Glutamatergic neuron (in vitro differentiated cells): Measurements from ENCODE around the gene BRWD1. TPM values are rescaled to one million over a fixed set of nuclear protein-coding genes. Genes with fewer than 3 reads are reported as not detected.
"Not testable (repeated sequence)": the region's sequence is repeated elsewhere in the genome, so short reads cannot be mapped to it uniquely, and the experiment has no call there.

Experiments
- DNase-seq: peaks from one replicate; pipeline ENCODE4 v3.0.0; 2022
- H3K27ac Mint-ChIP-seq: one replicate; pipeline ENCODE4 v1.8.0; 2020; ENCODE audit warnings: mild to moderate bottlenecking, mixed read lengths, inconsistent platforms; ENCODE audit not compliant: unreplicated experiment
- H3K27me3 Mint-ChIP-seq: one replicate; pipeline ENCODE4 v1.8.0; 2020; ENCODE audit warnings: mild to moderate bottlenecking, moderate library complexity, mixed read lengths, inconsistent platforms; ENCODE audit not compliant: unreplicated experiment
- H3K36me3 Mint-ChIP-seq: one replicate; pipeline ENCODE4 v1.8.0; 2020; ENCODE audit warnings: mild to moderate bottlenecking, mixed read lengths, inconsistent platforms; ENCODE audit not compliant: unreplicated experiment
- H3K4me1 Mint-ChIP-seq: one replicate; pipeline ENCODE4 v1.8.0; 2020; ENCODE audit warnings: mild to moderate bottlenecking, low read depth, mixed read lengths, inconsistent platforms; ENCODE audit not compliant: unreplicated experiment
- H3K4me3 Mint-ChIP-seq: one replicate; pipeline ENCODE4 v1.8.0; 2020; ENCODE audit warnings: mild to moderate bottlenecking, mixed read lengths, inconsistent platforms; ENCODE audit not compliant: unreplicated experiment
- H3K9me3 Mint-ChIP-seq: one replicate; pipeline ENCODE4 v1.8.0; 2020; ENCODE audit warnings: mild to moderate bottlenecking, moderate library complexity, mixed read lengths, inconsistent platforms; ENCODE audit not compliant: unreplicated experiment
- CTCF ChIP-seq: fragments of 200-600 bp; sonication (generic); IDR thresholded peaks from one replicate; pipeline ENCODE4 v1.5.0; 2021; ENCODE audit not compliant: partially characterized antibody, unreplicated experiment
- total RNA-seq: library from RNA; stranded (reverse); fragmentation: NEBNext Ultra II Directional; extraction: Animal tissue kit (Norgen Biotek cat#: 25700); gene quantifications from one replicate; pipeline ENCODE4 v1.2.1, GENCODE V29; 2021; ENCODE audit not compliant: unreplicated experiment

The BRWD1 gene
- total RNA-seq, 1 donor from 2014 or later = 64.6 TPM

GRCh38 chr21:39159342-39160063 is 153.9 kb downstream of the BRWD1 start:
- Mint-ChIP-seq H3K27me3 (peaks cover 6% of the 10 kb centered on the region), H3K4me1 (no peaks in the 10 kb centered on the region), H3K36me3 (peaks cover 9% of the 10 kb centered on the region), H3K9me3 (peaks cover 2% of the 10 kb centered on the region), H3K4me3 (no peak overlapping the region), H3K27ac (no peak overlapping the region)
- no peak for TF ChIP-seq CTCF
- DNase-seq = no peak

- H3K4me3 Mint-ChIP-seq, H3K36me3 Mint-ChIP-seq, H3K4me1 Mint-ChIP-seq: not testable (repeated sequence)
These were observed 156.2 kb downstream of the BRWD1 start for GRCh38 chr21:39157241-39157640.

DNA sequence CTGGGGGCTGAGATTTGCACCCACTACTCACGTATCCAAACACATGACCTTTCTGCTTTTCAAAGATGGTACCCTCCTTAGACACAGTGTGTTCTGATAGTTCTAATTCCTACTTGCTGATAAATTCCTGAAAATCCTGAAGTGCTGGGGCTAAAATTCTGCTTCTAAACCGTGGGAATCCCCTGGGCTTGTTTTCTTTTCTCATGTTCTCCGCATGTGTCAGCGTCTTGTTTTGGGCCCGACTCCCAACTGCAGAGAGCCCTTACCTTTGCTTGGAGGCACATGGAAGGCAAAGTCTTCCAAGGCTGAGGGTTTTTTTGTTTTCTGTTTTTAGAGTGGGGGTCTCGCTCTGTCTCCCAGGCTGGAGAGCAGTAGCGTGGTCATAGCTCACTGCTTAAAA is 157.4 kb downstream of the BRWD1 start:
- Mint-ChIP-seq H3K36me3 (peaks cover 5% of the 10 kb centered on the region), H3K27me3 (peaks cover 4% of the 10 kb centered on the region), H3K4me3 (no peak overlapping the region), H3K4me1 (no peaks in the 10 kb centered on the region), H3K9me3 (peaks cover 3% of the 10 kb centered on the region), H3K27ac (no peak overlapping the region)
- DNase-seq = no peak
- no peak for TF ChIP-seq CTCF

More at GRCh38 chr21:39157241-39157640, 156.2 kb downstream of the BRWD1 start:
- not testable (repeated sequence) for DNase-seq, H3K9me3 Mint-ChIP-seq, H3K27ac Mint-ChIP-seq, H3K27me3 Mint-ChIP-seq

DNA sequence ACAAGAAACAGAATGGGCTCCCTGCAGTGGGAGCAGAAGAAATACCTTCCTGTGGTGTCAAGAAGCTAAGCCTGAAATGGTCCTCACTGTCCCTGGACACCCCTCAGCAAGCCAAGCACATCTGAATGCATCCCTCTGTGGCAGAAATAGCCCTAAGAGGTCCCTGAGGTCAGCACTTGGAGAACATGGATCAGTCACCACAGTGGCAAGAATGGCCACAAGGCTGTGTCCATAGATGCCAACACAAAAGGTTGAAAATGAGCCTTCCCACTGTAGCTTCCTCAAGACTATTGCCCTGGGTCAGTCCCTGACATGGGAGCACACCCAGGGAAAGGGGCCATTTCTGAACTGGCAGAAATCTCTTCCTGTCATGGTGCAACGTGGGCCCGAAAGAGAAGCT is 157.9 kb downstream of the BRWD1 start:
- TF ChIP-seq CTCF = no peak
- no peak overlapping the region for H3K27ac Mint-ChIP-seq
- H3K36me3 Mint-ChIP-seq = peaks cover 5% of the 10 kb centered on the region
- peaks cover 4% of the 10 kb centered on the region for H3K27me3 Mint-ChIP-seq
- no peak overlapping the region for H3K4me3 Mint-ChIP-seq
- peaks cover 3% of the 10 kb centered on the region for H3K9me3 Mint-ChIP-seq
- no peaks in the 10 kb centered on the region for H3K4me1 Mint-ChIP-seq
- DNase-seq = no peak

- TF ChIP-seq CTCF = no peak
- DNase-seq = no peak
- Mint-ChIP-seq H3K27me3 (peaks cover 4% of the 10 kb centered on the region), H3K4me1 (no peaks in the 10 kb centered on the region), H3K36me3 (peaks cover 5% of the 10 kb centered on the region), H3K4me3 (no peak overlapping the region), H3K27ac (no peak overlapping the region), H3K9me3 (peaks cover 2% of the 10 kb centered on the region)
These were observed 159.6 kb downstream of the BRWD1 start for GRCh38 chr21:39153842-39154241.
